ENCODE measurements around the gene JAZF1. TPM values are rescaled to one million over a fixed set of nuclear protein-coding genes. Genes with fewer than 3 reads are reported as not detected.

JAZF1 gene
- total RNA-seq, 1 experiment from 2014 or later, result 9.1 TPM

DNA sequence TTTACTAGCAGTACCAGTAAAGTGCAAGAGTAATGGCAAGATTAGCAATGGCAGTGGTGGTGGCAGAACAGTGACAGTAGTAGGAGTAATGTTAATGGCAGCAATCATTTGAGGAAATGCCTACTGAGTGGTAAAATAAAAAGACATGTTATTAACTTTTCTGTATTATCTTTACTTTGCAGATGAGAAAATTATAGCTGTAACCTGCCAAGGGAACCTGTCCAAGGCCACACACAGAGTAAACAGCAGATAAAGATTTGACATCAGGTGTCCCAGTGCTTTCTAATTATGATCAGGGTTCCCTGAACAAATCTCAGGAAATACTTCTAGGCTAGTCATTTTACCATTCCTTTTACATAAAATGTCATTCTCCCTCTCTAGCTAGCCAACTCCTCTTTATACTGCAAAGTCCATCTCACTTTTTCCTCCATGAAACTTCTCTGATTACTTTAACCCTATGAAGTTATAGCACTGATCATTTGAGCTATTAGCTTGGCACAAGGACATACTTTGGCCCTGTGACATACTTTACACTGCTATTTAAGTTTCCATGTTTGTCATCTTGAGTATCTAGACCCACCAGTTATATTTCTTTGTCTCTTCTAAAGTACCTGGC, 221.6 kb downstream of the JAZF1 start:
- Histone ChIP-seq H3K9me3 (ENCODE audit: control insufficient read depth, low read depth, low read length) (no peaks in the 10 kb centered on the region), H3K14ac (ENCODE audit: insufficient read depth, low read length) (no peak overlapping the region), H2BK20ac (ENCODE audit: low read depth, low read length, poor library complexity, severe bottlenecking) (no peak overlapping the region), H3K4me2 (ENCODE audit: insufficient read depth, insufficient read length, low read length) (no peak overlapping the region), H3K23ac (ENCODE audit: insufficient read length, low read depth, low read length) (peak overlapping the region; percentile 76), H3K27ac (ENCODE audit: insufficient read length, low read depth, low read length) (no peak overlapping the region), H3K9ac (ENCODE audit: extremely low read depth, insufficient read length, low read length) (no peak overlapping the region), H4K8ac (replicated peaks; ENCODE audit: insufficient read length, low read depth, low read length) (no peak overlapping the region), H2BK120ac (ENCODE audit: low read depth, low read length, poor library complexity, severe bottlenecking) (no peak overlapping the region), H3K56ac (ENCODE audit: insufficient read length, low read depth, low read length) (no peak overlapping the region), H3K79me2 (ENCODE audit: insufficient read depth, low read length) (no peaks in the 10 kb centered on the region), H2BK12ac (ENCODE audit: insufficient read length, low read depth, low read length) (no peak overlapping the region), H2AFZ (ENCODE audit: low read length) (no peak overlapping the region), H3K4ac (ENCODE audit: low read depth, low read length) (no peak overlapping the region), H3K79me1 (ENCODE audit: insufficient read depth, low read depth, low read length, poor library complexity, severe bottlenecking) (no peaks in the 10 kb centered on the region), H3K4me1 (ENCODE audit: insufficient read depth, low read length) (no peaks in the 10 kb centered on the region), H3K27me3 (ENCODE audit: insufficient read depth, low read length) (no peaks in the 10 kb centered on the region), H2BK5ac (ENCODE audit: insufficient read length, low read length) (no peak overlapping the region), H4K91ac (ENCODE audit: insufficient read length, low read depth, low read length) (no peak overlapping the region), H4K20me1 (ENCODE audit: control insufficient read depth, insufficient read depth, insufficient read length) (no peaks in the 10 kb centered on the region), H2BK15ac (ENCODE audit: low read depth, low read length) (no peak overlapping the region), H3T11ph (ENCODE audit: low read length) (no peak overlapping the region), H3K23me2 (ENCODE audit: insufficient read length, low read depth, low read length, poor library complexity, severe bottlenecking) (no peaks in the 10 kb centered on the region), H2AK5ac (ENCODE audit: insufficient read length, low read length) (no peak overlapping the region), H4K5ac (ENCODE audit: insufficient read length, low read depth, low read length) (no peak overlapping the region), H3K18ac (ENCODE audit: insufficient read length, low read depth, low read length) (no peak overlapping the region)
- Mint-ChIP-seq H3K27me3 (ENCODE audit: low read depth) (no peaks in the 10 kb centered on the region), H3K4me1 (no peaks in the 10 kb centered on the region), H3K27ac (no peak overlapping the region), H3K36me3 (ENCODE audit: insufficient read depth in 1 of 3, low read depth in 3 of 3) (no peaks in the 10 kb centered on the region), H3K4me3 (no peak overlapping the region), H3K9me3 (no peaks in the 10 kb centered on the region)
- TF ChIP-seq, protein P1, sequence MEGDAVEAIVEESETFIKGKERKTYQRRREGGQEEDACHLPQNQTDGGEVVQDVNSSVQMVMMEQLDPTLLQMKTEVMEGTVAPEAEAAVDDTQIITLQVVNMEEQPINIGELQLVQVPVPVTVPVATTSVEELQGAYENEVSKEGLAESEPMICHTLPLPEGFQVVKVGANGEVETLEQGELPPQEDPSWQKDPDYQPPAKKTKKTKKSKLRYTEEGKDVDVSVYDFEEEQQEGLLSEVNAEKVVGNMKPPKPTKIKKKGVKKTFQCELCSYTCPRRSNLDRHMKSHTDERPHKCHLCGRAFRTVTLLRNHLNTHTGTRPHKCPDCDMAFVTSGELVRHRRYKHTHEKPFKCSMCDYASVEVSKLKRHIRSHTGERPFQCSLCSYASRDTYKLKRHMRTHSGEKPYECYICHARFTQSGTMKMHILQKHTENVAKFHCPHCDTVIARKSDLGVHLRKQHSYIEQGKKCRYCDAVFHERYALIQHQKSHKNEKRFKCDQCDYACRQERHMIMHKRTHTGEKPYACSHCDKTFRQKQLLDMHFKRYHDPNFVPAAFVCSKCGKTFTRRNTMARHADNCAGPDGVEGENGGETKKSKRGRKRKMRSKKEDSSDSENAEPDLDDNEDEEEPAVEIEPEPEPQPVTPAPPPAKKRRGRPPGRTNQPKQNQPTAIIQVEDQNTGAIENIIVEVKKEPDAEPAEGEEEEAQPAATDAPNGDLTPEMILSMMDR (conservative IDR thresholded peaks at IDR 0.05), result no peak
- DNase-seq, result no peak
